Hepatic stellate cell (primary cell): Measurements from ENCODE around the gene STK32C.
"Not testable (repeated sequence)": the region's sequence is repeated elsewhere in the genome, so short reads cannot be mapped to it uniquely, and the experiment has no call there.

ENCODE experiments used
- DNase-seq: peaks from one replicate; pipeline ENCODE4 v3.0.0; 2011; ENCODE audit warnings: low spot score

The STK32C gene

GRCh38 chr10:132317477-132317876, 9.7 kb upstream of the STK32C start:
- not testable (repeated sequence) for DNase-seq

- DNase-seq = no peak
Measured at GRCh38 chr10:132316133-132316532, 8.4 kb upstream of the STK32C start.

GRCh38 chr10:132314881-132315280, 7.1 kb upstream of the STK32C start:
- DNase-seq = not testable (repeated sequence)

GRCh38 chr10:132314336-132314735, 6.6 kb upstream of the STK32C start:
- DNase-seq = no peak

- no peak for DNase-seq
Measured at GRCh38 chr10:132313865-132314264, 6.1 kb upstream of the STK32C start.

- no peak for DNase-seq
Measured at GRCh38 chr10:132313305-132313704, 5.6 kb upstream of the STK32C start.

- no peak for DNase-seq
Measured at GRCh38 chr10:132311338-132311939, 3.7 kb upstream of the STK32C start.

- no peak for DNase-seq
Measured at GRCh38 chr10:132310701-132311337, 3.1 kb upstream of the STK32C start.

- no peak for DNase-seq
Measured at GRCh38 chr10:132309879-132310591, 2.3 kb upstream of the STK32C start.

- DNase-seq = no peak
Measured at GRCh38 chr10:132309471-132309865, 1.7 kb upstream of the STK32C start.

- no peak for DNase-seq
Measured at GRCh38 chr10:132308587-132309470, 1.1 kb upstream of the STK32C start.

- DNase-seq = no peak
Measured at GRCh38 chr10:132306864-132307751, 642 bp downstream of the STK32C start.

GRCh38 chr10:132306343-132306685, 1.4 kb downstream of the STK32C start:
- no peak for DNase-seq

GRCh38 chr10:132305654-132306342, 2.0 kb downstream of the STK32C start:
- DNase-seq = no peak

GRCh38 chr10:132304756-132305509, 2.8 kb downstream of the STK32C start:
- no peak for DNase-seq

GRCh38 chr10:132303361-132304115, 4.2 kb downstream of the STK32C start:
- DNase-seq = no peak

GRCh38 chr10:132302421-132303310, 5.1 kb downstream of the STK32C start:
- no peak for DNase-seq
